CD4-positive, alpha-beta T cell treated with Interleukin-17A for 4 hours (primary cell): ENCODE data around the gene CYBA.
"Not testable (repeated sequence)": the region's sequence is repeated elsewhere in the genome, so short reads cannot be mapped to it uniquely, and the experiment has no call there.

Source experiments
- DNase-seq: peaks from one replicate; pipeline ENCODE4 v3.0.0-alpha.2; 2020; ENCODE audit warnings: mixed read lengths

CYBA gene

DNA sequence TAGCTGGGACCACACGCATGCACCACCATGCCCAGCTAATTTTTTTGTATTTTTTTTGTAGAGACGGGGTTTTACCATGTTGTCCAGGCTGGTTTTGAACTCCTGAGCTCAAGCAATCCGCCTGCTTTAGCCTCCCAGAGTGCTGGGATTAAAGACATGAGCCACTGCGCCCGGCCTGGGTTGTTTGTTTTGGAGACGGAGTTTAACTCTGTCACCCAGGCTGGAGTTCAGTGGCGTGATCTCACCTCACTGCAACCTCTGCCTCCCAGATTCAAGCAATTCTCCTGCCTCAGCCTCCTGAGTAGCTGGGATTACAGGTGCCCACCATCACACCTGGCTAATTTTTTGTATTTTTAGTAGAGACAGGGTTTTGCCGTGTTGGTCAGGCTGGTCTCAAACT lies 41.4 kb downstream of the CYBA start:
- DNase-seq: not testable (repeated sequence)

DNA sequence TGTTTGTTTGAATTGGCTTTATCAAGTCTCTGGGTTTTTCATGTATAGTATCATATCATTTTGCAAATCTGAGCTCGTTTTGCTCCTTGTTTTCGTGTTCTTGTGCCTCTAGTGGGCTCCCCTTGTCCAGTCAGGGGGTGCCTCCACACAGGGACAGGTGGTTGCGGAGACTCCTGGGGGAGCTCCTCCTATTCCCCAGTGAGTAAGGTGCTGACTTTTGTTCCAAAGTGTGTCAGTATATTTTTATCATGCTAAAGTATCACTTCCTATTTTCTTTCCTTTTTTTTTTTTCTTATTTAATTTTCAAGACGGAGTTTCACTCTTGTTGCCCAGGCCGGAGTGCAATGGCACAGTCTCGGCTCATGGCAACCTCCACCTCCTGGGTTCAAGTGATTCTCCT lies 42.8 kb downstream of the CYBA start:
- no peak for DNase-seq

GRCh38 chr16:88606148-88606757 lies 44.6 kb downstream of the CYBA start:
- DNase-seq: no peak

DNA sequence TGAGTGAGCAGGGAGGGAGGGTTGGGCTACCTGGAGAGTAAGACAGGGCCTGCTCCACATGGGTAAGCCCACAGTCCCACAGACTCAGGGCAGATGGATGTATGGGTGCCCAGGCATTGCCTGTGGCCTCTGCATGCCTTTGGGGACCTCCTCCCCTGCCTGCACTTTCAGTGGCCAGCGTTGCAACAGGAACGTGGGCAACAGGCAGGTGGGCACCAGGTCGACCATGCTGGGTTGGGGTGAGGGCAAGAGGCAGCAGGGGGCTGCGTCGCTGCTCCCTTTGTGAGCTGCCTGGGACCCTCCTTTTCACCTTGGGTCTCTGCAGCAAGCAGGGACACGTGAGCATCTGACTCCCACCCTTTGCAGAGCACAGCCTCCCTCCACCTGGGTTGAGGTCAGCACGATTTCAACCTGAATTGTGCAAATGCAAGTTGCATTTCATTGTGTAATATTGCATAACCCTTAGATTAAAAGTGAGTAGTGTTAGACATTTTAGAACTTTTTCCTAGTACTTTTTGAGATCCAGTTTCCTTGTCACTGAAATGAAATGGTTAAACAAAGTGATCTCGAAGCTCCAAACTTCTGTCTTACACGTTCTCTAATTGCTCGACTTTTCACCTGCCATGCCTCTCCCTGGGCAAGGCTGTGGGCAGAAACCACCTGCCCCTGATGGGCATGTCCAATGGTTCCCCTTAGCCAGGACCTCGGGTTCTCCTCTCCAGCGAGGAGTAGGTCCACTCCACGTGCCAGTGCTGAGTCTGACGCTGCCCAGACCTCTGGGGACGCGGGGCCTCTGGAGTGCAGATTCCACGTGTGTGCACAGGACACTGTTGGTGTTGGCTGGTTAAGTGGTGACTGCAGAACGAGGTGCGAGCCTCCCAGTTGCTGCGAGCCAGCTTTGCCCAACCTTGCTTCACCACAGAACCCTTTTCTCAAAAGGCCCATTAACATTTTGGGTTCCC lies 45.4 kb downstream of the CYBA start:
- no peak for DNase-seq

- no peak for DNase-seq
Observed at GRCh38 chr16:88602091-88602490, 48.8 kb downstream of the CYBA start.

GRCh38 chr16:88601313-88602036 lies 49.4 kb downstream of the CYBA start:
- DNase-seq: no peak

DNA sequence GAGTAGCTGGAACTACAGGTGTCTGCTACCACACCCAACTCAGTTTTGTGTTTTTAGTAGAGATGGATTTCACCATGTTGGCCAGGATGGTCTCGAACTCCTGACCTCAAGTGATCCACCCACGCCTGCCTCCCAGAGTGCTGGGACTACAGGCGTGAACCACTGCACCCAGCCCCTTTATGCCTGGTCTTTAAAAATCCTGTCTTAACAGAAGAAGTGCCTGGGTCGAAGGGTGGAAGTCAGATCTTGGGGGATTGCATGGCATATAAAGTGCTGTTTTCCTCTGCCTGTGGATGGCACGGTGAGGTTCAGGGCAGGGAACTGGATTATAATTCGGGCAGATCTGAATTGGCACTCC lies 50.3 kb downstream of the CYBA start:
- no peak for DNase-seq

GRCh38 chr16:88599825-88600538 lies 50.9 kb downstream of the CYBA start:
- DNase-seq: no peak

DNA sequence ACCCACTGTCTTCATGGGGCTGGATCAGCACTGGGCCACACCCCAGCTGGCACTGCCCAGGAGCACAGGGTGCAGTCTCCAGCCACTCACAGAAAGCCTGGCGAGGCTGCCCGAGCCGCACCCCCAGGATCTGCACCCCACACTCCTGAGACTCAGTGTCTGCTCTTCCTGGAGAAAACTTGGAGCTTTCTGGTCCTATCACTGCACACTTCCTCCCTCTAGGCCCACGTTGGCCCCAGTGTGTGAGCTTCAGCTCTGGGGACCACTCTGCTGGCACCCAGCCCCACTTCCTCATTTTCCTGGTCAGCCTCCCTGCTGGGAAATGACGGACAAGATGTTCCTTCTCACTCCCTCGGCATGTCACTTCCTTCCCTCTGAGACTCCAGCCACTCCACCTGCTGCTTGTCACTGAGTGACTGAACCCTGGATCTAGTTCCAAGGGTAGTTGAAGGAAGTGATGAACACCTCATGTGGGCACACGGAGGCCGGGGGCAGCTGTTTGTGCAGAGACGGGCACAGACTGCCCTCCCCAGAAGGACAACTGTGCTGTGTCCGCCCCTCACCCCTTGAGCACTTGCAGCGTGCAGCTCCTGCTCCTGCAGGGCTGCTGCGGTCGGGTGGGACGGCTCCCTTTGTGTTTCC lies 51.6 kb downstream of the CYBA start:
- no peak for DNase-seq

- no peak for DNase-seq
Observed at GRCh38 chr16:88597856-88598491, 52.9 kb downstream of the CYBA start.

DNA sequence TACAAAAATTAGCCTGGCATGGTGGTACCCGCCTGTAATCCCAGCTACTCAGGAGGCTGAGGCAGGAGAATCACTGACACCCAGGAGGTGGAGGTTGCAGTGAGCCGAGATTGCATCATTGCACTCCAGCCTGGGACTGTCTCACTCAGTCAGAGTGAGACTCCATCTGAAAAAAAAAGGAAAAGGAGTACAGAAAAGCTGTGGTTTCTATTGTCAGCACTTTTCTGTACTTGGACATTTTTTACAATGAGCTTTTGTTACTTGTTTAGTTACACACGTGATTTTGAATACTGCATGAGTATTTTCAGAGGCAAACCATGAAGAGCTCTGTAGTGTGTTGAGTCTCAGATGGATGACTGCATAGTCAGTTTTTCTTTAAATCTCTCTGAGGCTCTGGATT lies 54.4 kb downstream of the CYBA start:
- no peak for DNase-seq

DNA sequence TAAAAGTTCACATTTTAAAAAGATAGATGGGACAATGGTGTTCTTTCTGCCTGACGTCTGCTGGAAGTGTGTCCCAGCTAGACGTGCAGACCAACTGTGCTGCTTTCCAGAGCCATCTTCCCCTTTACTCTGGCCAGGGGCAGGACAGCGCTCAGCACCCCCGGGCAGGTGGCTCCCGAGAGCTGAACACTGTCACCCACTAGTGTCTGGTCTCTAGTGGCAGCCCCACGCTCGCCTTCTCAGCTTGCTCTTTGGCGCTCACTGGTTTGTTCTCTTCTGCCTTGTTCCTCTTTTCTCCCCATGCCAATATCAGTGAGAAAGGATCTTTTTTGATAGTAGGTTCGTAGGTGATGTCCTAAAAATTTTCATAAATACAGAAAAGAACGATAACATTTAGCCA lies 54.9 kb downstream of the CYBA start:
- DNase-seq: no peak

GRCh38 chr16:88595101-88595500 lies 55.8 kb downstream of the CYBA start:
- no peak for DNase-seq

DNA sequence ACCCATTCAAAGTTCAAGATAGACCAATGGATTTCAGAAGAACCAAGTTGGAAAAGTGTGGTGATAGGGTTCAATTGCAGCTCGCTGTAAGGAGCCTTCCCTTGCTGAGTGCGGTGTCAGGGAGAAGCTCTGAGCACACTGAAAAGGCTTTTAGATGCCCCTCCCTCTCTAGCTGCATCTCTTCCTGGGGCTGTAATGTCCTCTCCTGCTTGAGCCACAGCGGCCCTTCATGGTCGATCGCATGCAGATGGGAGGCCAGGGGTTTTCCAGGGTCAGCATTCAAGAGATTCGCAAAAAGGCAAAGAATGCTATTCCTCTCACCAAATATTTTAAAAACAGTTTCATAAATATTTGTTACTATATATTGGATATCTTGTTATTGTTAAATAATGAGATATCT lies 56.9 kb downstream of the CYBA start:
- DNase-seq: no peak

- no peak for DNase-seq
Observed at GRCh38 chr16:88593489-88593888, 57.4 kb downstream of the CYBA start.
